HL-60 (cell line): ENCODE measurements around the gene PCSK2.

ENCODE experiments used
- GABPA ChIP-seq: IDR thresholded peaks from 2 replicates; pipeline ENCODE4 v1.6.1; 2012; ENCODE audit warnings: low read depth
- TF ChIP-seq, protein P1 (sequence below): IDR thresholded peaks from one replicate; pipeline ENCODE4 v1.5.1; 2011; ENCODE audit warnings: low read length, control low read depth, inconsistent platforms; ENCODE audit not compliant: insufficient read depth

DNA sequence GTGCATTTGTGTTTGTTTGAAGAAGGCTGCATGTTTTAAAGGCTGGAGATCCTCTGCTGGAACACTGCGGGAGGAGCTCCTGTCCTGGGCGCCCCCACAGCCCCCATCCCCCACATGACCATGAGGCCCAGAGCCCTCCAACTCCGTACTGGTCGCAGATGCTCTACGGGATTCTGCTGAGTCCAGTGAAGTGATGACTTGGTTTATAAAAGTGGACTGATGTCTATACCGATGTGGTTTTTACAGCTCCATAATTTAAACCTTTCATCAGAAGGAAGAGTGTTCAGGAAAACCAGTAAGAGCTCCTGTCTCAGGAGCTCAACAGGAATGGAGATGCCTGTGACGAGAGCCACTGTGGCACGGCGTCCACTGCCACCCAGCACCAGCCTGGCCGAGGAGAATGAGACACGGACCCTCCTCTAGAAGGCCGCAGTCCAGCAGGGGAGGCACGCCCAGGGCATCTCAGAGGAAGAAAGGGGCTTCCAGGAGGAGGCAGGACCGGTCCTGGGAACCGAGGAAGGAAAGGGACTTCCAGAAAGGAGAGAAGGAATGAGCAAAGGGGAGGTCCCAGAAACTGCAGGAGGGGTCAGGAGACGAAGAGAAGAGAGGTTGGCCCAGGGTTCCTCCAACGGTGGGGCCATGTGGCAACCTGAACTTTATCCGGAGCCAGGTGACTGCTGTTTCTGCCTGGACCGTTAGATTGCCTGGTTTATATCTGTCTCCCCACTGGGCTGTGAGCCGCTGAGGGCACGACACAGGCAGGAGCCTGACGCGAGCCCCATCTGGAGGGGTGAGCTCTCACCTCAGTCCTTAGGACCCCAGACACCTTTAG, 277.4 kb downstream of the PCSK2 start:
- TF ChIP-seq GABPA = no peak
- TF ChIP-seq, protein P1, sequence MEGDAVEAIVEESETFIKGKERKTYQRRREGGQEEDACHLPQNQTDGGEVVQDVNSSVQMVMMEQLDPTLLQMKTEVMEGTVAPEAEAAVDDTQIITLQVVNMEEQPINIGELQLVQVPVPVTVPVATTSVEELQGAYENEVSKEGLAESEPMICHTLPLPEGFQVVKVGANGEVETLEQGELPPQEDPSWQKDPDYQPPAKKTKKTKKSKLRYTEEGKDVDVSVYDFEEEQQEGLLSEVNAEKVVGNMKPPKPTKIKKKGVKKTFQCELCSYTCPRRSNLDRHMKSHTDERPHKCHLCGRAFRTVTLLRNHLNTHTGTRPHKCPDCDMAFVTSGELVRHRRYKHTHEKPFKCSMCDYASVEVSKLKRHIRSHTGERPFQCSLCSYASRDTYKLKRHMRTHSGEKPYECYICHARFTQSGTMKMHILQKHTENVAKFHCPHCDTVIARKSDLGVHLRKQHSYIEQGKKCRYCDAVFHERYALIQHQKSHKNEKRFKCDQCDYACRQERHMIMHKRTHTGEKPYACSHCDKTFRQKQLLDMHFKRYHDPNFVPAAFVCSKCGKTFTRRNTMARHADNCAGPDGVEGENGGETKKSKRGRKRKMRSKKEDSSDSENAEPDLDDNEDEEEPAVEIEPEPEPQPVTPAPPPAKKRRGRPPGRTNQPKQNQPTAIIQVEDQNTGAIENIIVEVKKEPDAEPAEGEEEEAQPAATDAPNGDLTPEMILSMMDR = no peak
